Measurements from ENCODE around the gene CLDN11.
A peak's percentile ranks its signal among the peaks of the same experiment; 100 is the strongest.

CLDN11 gene

DNA sequence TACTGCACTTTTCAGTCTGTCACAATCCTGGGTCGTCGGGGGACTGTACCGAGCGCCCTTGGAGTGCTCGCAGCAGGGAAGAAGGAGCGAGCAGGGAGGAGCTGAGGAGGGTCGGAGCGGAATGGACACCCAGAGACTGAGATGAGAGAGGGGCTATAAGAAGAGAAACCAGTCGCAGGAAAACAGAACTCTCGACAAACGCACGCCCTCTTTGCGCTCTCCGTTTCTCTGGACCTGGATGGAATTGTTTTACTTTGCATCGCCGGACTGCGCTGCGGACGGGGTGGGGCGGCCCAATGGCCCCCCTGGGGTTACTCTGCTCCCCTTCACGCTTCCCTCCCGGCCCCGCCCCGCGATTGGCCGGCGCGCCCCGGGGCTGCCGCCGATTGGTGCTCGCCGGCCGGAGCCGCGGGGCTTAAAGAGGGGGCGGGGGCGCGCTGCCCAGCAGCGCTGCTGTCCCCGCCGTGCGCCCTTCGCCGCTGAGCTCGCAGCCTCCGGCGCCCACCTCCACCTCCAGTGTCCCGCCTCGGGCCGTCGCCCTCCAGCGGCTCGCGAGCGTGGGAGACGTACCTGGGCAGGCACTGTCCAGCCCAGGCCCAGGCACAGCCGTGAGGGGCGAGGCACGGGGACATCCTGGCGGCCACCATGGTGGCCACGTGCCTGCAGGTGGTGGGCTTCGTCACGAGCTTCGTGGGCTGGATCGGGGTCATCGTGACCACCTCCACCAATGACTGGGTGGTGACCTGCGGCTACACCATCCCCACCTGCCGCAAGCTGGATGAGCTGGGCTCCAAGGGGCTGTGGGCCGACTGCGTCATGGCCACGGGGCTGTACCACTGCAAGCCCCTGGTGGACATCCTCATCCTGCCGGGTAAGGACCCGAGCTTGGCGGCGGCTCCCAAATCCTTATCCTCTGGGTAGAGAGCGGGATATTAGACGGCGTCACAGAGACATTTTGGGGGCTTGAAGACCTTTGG is at the start of gene CLDN11:
Gene CLDN11 (plus strand): TSS at position 447 of the 977 bp plus-strand sequence. CDS start 199 bp downstream, at position 646.
- peak; percentile 92 for DNase-seq (ENCODE audit: low spot score)

DNA sequence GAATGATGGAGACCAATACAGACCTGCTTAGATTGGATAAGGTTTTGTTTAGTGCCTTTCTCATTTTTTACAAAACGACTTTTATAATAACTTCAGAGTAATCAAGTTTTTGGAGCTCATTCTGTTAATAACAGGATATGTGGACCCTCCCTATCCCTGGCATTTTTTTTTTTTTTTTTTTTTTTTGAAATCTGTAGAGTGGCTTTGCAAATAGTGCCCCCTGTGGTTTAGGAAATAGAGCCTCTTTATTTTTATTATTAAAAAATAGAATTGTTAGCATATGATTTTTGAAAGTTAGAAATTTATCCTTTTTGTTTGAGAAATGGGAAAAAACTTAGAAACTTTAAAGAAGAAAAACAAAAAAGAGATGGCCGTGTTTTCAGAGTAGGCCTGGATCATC is 49.7 kb upstream of the CLDN11 start:
- DNase-seq (ENCODE audit: low spot score) = no peak

DNA sequence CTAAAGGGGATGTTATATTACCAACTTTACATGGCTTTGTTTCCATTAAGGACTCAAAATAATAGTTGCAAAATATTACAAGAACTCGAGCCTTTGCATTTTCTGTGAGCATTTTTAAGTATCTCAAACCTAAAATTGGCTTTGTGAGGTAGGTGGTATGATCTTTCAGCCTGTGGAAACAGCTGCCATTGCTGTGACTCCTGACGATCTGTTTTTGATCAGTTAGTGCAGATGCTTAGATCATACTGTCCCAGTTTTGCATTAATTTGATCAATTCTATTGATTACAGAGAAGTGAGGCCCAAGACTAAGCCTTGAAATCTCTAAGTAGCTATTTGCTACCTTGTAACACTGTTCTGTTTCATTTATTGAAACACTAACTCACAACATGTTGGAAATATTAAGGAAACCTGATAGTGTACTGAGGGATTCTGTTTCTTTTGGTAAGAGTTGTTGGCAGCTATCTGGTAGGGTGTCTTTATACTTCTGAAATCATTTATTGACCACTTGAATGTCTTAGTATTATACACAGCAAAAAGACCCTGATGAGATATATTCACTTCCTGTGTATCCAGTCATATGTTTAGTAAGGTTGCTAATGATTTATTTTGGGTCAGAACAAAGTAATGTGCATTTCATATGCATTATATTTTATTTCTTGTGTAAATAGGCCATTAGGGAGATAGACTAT is 46.3 kb upstream of the CLDN11 start:
- DNase-seq (ENCODE audit: low spot score) = no peak

DNA sequence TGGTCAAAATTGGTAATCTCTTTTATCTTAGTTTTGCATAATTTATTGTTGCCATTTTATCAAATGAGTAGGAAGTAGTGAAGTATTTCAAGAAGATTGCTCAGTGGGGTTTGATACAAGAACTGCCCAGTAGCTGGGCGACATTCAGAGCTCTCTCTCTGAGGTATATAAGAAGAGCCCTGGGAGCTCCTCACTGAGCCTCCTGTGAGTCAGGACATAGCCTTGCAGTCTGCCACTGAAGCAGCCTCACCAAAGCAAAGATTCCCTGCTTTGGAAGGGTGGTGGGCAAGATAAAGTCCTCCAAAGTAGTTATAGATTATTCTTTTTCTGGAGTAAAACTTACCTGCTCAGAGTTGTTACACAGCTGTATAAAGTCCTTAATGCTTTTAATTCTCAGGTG is 35.1 kb upstream of the CLDN11 start:
- DNase-seq (ENCODE audit: low spot score) = peak; percentile 24

DNA sequence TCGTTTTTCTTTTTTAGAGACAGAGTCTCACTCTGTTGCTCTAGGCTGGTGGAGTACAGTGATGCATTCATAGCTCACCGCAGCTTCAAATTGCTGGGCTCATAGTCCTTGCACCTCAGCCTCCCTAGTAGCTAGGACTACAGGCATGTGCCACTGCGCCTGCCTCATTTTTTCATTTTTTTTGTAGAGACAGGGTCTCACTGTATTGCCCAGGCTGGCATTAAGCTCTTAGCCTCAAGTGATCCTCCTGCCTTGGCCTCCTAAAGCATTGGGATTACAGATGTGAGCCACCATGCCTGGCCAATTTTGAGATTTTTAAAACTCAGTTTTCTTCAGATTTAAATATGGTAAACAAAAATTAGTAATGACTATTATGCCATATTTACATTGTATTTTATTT is 32.2 kb upstream of the CLDN11 start:
- DNase-seq (ENCODE audit: low spot score) = no peak

DNA sequence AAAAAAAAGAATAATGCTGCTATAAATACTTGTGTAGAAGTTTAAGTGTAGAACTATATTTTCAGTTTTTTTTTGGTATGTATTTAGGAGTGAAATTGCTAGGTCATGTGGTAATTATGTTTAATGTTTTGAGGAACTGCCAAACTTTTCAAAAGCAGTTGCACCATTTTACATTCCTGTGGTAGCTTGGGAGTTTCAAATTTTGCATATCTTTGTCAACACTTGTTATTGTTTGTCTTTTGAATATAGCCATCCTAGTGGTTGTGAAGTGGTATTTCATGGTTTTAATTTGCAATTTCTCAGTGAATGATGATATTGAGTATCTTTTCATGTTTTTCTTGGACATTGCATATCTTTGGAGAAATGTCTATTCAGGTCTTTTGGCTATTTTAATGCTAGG is 30.7 kb upstream of the CLDN11 start:
- peak; percentile 11 for DNase-seq (ENCODE audit: low spot score)

DNA sequence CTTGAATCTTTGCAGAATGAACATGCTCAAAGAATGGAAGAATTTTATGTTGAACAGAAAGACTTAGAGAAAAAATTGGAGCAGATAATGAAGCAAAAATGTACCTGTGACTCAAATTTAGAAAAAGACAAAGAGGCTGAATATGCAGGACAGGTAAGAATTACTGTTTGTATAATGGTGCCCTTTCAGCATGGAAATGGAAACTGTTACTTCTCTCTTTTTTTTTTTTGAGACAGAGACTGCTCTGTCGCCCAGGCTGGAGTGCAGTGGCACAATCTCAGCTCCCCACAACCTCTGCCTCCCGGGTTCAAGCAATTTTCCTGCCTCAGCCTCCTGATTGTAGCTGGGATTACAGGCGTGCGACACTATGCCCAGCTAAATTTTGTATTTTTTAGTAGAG is 27.6 kb upstream of the CLDN11 start:
- DNase-seq (ENCODE audit: low spot score) = no peak

DNA sequence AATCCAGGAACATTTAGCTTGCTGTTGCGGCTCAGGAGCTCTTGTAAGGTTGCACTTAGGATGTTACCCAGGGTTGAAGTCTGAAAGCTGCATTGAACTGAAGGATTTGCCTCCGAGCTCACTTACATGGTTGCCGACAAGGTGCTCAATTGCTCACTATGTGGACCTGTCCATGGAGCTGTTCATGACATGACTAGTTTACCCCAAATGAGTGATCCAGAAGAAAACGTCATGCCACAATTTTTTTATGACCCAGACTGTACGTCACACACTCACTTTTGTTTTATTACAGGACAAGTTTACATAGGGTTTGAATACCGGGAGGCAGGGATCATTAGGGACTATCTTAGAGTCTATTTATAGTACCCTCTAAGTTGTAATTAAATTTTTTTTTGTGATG is 21.0 kb upstream of the CLDN11 start:
- DNase-seq (ENCODE audit: low spot score) = no peak

DNA sequence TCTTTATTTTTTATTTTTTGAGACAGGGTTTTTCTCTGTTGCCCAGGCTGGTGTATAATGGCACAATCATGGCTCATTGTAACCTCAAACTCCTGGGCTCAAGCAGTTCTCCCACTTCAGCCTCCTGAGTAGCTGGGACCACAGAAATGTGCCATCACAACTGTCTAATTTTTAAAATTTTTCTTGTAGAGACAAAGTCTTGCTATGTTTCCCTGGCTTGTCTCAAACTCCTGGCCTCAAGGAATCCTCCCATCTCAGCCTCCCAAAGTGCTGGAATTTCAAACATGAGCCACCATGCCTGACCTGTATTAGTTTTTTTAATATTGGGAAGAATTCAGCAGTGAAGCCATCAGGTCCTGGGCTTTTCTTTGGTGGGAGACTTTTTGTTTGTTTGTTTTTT is 13.6 kb upstream of the CLDN11 start:
- no peak for DNase-seq (ENCODE audit: low spot score)

DNA sequence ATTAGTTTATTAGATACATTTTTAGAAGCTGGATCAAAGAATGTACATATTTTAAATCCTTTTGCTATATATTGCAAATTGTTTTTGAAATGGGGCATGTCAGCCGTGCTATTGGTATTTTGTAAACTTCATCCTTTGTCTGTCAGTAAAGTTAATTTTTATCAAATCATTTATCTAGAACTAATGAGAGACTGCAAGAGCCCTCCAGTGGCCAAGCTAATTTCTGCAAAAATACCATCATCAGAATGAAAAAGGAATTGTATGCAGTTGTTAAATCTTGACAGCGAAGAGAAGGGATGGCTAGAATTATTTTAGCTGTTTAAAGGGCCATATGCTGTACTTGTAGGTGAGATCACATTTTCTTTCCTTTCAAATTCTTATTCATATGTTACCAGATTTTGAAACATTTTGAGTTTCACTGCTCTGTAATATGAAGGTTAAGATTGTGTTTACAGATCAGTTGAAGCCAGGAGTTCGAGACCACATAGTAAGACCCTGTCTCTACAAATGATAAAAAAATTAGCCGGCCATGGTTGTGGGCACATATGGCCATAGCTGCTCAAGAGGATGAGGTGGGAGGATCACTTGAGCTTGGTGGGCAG is 8.1 kb upstream of the CLDN11 start:
- DNase-seq (ENCODE audit: low spot score) = peak; percentile 38

DNA sequence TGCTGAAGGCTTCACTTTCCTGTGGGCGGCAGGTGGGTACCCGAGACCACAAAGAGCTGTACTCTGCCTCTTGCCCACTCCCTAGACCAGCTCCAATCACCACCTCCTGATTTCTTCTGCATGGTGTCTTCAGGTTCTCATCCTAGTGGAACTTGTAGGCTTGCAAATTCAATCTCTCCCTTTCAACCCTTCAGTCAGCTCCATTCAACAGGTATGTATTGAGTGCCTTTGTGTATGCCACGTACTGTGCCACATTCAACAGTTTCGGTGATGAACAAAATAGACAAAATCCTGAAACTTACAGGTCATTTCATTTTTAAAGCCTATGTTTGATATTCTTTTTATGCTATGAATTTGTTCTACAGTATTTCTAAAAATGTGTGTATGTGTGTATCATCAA is 5.4 kb upstream of the CLDN11 start:
- no peak for DNase-seq (ENCODE audit: low spot score)

DNA sequence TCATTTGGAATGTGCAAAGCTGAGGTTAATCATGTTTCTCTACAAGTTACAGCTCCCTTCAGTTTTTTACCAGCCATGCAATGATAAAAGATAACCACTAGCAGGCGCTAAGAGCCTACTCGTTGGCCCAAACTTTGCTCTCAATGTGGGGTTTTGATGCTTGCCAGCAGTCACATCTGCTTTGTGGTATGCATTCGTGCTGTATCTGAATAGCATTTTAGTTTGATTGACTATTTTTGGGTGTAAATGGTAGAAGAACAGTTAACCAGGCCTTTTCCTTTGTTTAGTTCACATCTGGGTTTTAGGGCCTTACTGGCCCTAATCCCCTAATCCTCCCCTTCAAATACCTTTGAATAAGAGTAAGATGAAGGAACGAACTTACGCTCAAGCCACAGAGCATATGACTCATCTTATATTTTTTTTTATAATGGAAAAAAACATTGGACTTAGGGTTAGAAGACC is 4.4 kb upstream of the CLDN11 start:
- DNase-seq (ENCODE audit: low spot score) = peak; percentile 77

DNA sequence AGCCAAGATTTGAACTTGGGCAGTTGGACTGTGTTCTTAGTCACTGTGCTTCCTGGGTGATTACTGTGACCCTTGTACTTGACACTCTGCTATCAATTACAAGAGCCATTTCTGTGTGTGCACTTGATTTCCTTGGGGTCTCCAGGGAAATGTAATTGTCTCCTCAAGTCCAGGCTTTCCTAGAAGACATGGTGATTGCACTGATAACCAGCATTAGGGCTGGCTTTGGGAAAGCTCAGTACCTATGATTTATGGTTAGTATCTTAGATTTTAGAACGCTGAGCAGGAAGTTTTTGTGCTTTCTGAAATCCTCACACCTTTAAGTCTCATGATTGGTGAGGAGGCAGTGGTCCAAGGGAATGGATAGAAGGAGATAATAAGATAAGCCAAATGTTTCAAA is 1.6 kb upstream of the CLDN11 start:
- no peak for DNase-seq (ENCODE audit: low spot score)

DNA sequence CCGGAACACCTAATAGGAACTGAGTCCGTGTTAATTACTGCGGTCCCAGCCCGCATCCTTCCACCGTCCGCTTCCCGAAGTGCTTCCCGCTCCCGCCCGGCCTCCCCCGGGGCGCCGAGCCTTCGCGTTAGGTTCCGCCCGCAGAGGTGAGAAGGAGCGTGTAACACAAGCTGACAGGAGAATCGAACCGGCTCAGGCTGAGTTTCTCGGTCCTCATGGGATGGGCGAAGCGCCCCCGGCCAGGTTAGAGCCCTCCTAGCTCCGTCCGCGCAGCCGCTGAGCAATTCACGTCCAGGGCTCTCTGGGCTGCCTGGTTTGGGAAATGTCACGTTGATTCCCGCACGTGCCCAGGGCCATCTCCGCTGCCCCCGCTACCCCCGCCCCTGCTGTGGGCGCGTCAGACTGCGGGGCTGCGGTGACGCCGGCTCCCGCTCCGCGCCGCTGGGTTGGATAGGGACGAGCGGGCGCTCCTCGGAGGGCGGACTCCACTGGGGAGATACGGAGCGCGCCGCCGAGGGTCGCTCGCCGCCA is 954 bp downstream of the CLDN11 start:
- peak; percentile 46 for DNase-seq (ENCODE audit: low spot score)

DNA sequence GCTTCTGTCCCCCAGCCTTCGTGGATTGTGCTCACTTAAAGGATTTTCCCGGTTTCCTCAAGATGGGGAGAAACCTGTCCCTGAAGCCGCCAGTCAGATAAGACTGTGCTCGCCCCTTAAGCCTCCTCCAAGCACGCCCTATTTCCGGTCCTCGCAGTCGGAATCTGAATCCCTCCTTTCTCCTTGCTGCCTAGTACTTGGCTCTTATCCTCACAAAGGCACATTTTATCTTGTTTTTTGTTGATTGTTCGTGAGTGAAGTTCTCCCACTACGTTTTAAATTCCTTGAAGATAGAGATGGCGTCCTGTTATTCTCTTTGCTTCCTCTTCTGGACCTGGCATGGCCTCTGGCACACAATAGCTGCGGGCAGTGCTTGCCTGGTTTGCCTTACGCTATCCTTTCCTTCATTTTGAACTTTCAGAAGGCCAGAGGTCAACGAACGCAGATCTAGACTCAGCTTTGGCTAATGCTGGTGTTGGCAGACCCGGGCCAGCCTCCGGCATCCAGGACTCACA is 1.7 kb downstream of the CLDN11 start:
- DNase-seq (ENCODE audit: low spot score) = no peak

DNA sequence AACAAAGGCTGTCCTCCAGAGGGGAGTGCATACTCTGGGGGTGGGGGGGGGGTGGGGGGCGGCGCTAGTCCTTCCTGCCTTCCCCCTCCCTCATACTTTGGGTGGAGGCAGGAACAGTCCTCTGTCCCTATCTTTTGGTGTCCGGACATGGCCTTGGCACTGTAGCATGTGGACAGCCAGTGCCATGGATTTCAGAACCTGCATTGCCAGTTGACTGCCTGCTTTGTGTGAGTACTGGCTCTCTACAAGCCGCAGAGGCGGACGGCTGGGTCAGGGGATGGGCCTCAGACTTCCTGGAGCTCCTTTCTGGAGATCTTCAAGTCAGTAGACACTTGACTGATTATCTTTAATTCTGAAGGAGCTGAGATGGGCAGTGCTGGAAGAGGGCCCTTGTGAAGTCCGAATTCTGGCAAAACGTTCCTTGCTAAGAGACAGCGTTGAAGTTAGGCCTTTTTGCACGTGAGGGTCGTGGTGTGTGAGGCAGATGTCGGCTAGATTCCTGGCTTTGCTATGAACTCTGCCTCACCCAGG is 2.5 kb downstream of the CLDN11 start:
- DNase-seq (ENCODE audit: low spot score) = peak; percentile 35

DNA sequence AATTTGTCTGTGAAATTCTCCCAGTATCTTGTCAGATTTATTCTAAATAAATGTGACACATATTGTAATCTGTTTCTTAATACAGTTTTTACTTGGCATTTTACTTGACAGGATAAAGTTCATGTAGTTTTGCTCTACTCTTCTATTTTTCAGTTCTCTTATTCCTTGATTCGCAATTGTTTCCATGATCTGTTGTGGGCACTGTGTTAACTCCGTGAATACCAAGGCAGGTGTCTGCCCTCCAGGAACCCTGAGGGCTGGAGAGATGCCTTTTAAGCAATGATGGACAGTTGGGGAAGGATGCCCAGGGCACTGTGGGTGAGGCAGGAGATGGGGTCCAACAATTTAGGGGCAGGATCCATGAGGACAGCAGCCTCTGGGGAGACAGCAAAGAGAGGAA is 3.1 kb downstream of the CLDN11 start:
- no peak for DNase-seq (ENCODE audit: low spot score)

DNA sequence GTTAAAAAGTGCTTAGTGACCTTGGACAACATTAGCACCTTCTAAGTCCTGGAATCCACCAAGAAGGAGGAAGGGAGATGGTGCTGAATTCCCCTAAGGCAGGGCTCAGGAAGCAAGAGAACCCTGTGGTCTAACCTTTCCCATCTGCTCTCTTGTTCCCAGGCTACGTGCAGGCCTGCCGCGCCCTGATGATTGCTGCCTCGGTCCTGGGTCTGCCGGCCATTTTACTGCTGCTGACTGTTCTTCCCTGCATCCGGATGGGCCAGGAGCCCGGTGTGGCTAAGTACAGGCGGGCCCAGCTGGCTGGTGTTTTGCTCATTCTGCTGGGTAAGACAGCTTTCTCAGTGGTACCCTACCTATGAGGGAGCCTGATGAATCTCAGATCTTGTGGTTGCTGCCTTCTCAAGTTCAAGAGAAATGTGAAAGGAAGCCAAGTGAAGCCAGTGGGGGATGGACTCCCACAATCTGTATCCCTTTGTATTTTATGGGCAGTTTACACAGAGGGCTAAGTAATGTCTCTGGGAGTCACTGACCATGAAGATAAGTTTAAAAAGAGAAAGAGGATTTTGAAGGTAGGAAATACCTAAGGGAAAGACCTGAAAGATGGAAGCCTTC is 4.4 kb downstream of the CLDN11 start:
- DNase-seq (ENCODE audit: low spot score) = no peak

DNA sequence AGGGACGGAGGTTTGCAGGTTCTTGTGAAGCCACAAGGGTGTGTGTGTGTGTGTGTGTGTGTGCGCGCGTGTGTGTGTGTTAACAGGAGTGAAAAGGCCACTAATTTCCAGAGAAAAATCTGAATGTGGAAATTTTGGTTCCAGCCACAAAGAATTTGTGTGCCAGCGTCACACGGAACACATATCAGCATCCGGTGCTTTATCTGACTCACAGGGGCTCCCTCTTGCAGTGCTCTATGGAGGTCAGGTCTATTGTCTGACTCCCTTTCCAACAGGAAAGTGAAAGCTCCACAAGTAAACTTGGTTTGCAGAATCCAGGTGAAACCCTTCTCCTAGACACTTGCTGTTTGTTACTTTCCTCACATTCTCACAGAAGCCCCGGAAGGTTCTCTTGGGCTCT is 6.2 kb downstream of the CLDN11 start:
- DNase-seq (ENCODE audit: low spot score) = no peak

DNA sequence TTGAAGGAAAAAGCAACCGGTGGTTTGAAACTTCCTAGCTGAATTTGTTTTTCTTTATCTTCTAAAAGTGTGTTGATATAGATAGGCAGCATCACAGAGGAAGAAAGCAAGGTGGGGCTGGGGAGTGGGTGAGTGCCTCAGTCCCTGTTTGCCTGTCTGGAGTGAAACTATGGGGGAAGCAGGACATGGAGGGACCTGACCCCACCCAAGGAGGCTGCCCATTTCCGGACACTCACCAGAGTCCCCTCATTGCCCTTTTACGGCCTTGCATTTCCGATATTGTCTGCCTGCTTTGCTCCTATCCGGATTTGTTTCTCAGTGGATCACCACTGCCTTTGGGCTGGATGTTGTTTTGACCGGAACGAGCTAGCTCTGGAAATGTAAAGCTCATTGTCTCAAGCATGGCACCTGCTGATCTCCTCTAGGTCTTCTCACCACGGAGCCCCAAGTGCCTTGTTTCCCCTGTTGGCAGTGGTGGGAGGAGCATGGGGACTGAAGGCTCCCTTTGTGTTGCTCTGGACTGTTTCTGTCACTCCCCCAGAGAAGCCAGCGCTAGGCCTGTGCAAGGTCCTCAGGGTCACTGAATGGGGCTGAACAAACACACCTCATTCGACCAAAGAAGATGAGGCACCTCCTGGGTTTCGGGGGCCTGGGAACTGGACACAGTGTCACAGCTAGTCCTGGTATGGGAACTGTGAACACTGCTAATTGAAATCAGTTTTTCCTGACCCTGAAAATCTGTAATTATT is 7.0 kb downstream of the CLDN11 start:
- DNase-seq (ENCODE audit: low spot score) = no peak

Data from AG08395 (cell line).